H1 (cell line): ENCODE data around the gene TRMT10A. TPM values are rescaled to one million over a fixed set of nuclear protein-coding genes. Genes with fewer than 3 reads are reported as not detected.

Source experiments
- CTCF ChIA-PET: fragments of 300-600 bp; sonication (Branson Sonifier 250); formaldehyde crosslinking; loops from one replicate; lab custom pipeline; 2021; ENCODE audit not compliant: partially characterized antibody; lab: Charles Lee
- POLR2A ChIA-PET: fragments of 300-600 bp; sonication (Branson Sonifier 250); formaldehyde crosslinking; loops from one replicate; lab custom pipeline; 2021; ENCODE audit warnings: inconsistent platforms; ENCODE audit not compliant: partially characterized antibody; lab: Charles Lee
- DNase-seq, 2 experiments: peaks; one replicate each; pipeline versions ENCODE4 v3.0.0 to v3.0.0-alpha.2; 2010 to 2022; ENCODE audit warnings: low spot score in 2 of 2, low read depth in 1 of 2, mixed read lengths in 1 of 2
- FAIRE-seq: peaks from 2 replicates; lab custom pipeline; 2011; peaks lifted over from hg19 to GRCh38; lab: Jason Lieb, UNC
- H2AFZ ChIP-seq: 2 replicates; pipeline ENCODE4 v1.8.1; 2012; ENCODE audit warnings: low read length, inconsistent platforms
- H2AK5ac ChIP-seq: 2 replicates; pipeline ENCODE4 v1.6.1; 2013; ENCODE audit warnings: low read depth, low read length
- H2BK120ac ChIP-seq: replicated peaks from 2 replicates; pipeline ENCODE3; 2013; ENCODE audit warnings: low read depth, low read length, inconsistent platforms
- H2BK12ac ChIP-seq: 2 replicates; pipeline ENCODE4 v1.6.1; 2013; ENCODE audit warnings: low read depth, low read length
- H2BK15ac ChIP-seq: 2 replicates; pipeline ENCODE4 v1.6.1; 2013; ENCODE audit warnings: low read length
- H2BK20ac ChIP-seq: 2 replicates; pipeline ENCODE4 v1.6.1; 2013; ENCODE audit warnings: low read length
- H2BK5ac ChIP-seq: 2 replicates; pipeline ENCODE4 v1.6.1; 2013; ENCODE audit warnings: low read depth, low read length
- H3K14ac ChIP-seq: 2 replicates; pipeline ENCODE4 v1.6.1; 2013; ENCODE audit warnings: inconsistent platforms; ENCODE audit not compliant: insufficient read length
- H3K18ac ChIP-seq: 2 replicates; pipeline ENCODE4 v1.6.1; 2013; ENCODE audit warnings: low read length; ENCODE audit errors: extremely low read depth
- H3K23ac ChIP-seq: 2 replicates; pipeline ENCODE4 v1.6.1; 2013; ENCODE audit warnings: inconsistent platforms; ENCODE audit not compliant: insufficient read length
- H3K23me2 ChIP-seq: 2 replicates; pipeline ENCODE4 v1.6.1; 2013; ENCODE audit warnings: low read depth, low read length
- H3K27ac ChIP-seq: 2 replicates; pipeline ENCODE4 v1.6.1; 2011; ENCODE audit warnings: low read depth, low read length, inconsistent platforms
- H3K27me3 ChIP-seq, 4 experiments: replicated peaks in 1 of 4; 1 replicate in 1 of 4; 2 replicates in 3 of 4; pipeline versions ENCODE4 v1.6.1 to v1.8.1; 2011 to 2013; ENCODE audit warnings: low read length in 3 of 4, mild to moderate bottlenecking in 3 of 4, inconsistent platforms in 2 of 4, mixed read lengths in 2 of 4, moderate library complexity in 1 of 4; ENCODE audit not compliant: control insufficient read depth in 3 of 4, insufficient read depth in 3 of 4; ENCODE audit errors: extremely low read depth in 1 of 4
- H3K36me3 ChIP-seq, 4 experiments: 2 replicates each; pipeline versions ENCODE4 v1.6.1 to v1.8.1; 2011 to 2013; ENCODE audit warnings: mild to moderate bottlenecking in 4 of 4, low read length in 3 of 4, moderate library complexity in 2 of 4, control low read depth in 1 of 4, inconsistent platforms in 1 of 4; ENCODE audit not compliant: insufficient read depth in 4 of 4, control insufficient read depth in 2 of 4
- H3K4ac ChIP-seq: replicated peaks from 2 replicates; pipeline ENCODE3; 2013; ENCODE audit warnings: low read length, low read depth, mixed read lengths, inconsistent platforms; ENCODE audit not compliant: insufficient read length
- H3K4me1 ChIP-seq, 4 experiments: replicated peaks in 1 of 4; 1 replicate in 1 of 4; 2 replicates in 3 of 4; pipeline versions ENCODE4 v1.6.1 to v1.8.1; 2011 to 2013; ENCODE audit warnings: low read length in 3 of 4, inconsistent platforms in 2 of 4, mixed read lengths in 1 of 4; ENCODE audit not compliant: insufficient read depth in 4 of 4, control insufficient read depth in 3 of 4
- H3K4me2 ChIP-seq, 2 experiments: 2 replicates each; pipeline versions ENCODE4 v1.6.1 to v1.8.1; 2011 to 2013; ENCODE audit warnings: low read depth in 2 of 2, low read length in 2 of 2, control low read depth in 1 of 2, inconsistent platforms in 1 of 2, mild to moderate bottlenecking in 1 of 2; ENCODE audit not compliant: insufficient read depth in 1 of 2
- H3K4me3 ChIP-seq, 4 experiments: fragments of 200-600, 300-600 bp in 1 of 4; sonication (generic), shearing (Covaris generic), sonication (Bioruptor Twin) in 1 of 4; 2 replicates each; pipeline versions ENCODE4 v1.5.1 to v1.8.1; 2011 to 2016; ENCODE audit warnings: low read length in 4 of 4, low read depth in 3 of 4, control low read depth in 2 of 4, inconsistent platforms in 2 of 4, mild to moderate bottlenecking in 2 of 4, mixed read lengths in 1 of 4, moderate library complexity in 1 of 4; ENCODE audit not compliant: insufficient read depth in 2 of 4; ENCODE audit errors: extremely low read depth in 1 of 4
- H3K56ac ChIP-seq: replicated peaks from 2 replicates; pipeline ENCODE3; 2013; ENCODE audit warnings: low read depth, mild to moderate bottlenecking, mixed read lengths, low read length, inconsistent platforms; ENCODE audit not compliant: insufficient read length
- H3K79me1 ChIP-seq: 2 replicates; pipeline ENCODE4 v1.6.1; 2013; ENCODE audit warnings: low read depth, low read length, control low read depth
- H3K79me2 ChIP-seq, 2 experiments: 2 replicates each; pipeline versions ENCODE4 v1.6.1 to v1.8.1; 2012 to 2013; ENCODE audit warnings: low read length in 2 of 2, mild to moderate bottlenecking in 2 of 2, inconsistent platforms in 1 of 2; ENCODE audit not compliant: insufficient read depth in 2 of 2, control insufficient read depth in 1 of 2
- H3K9ac ChIP-seq, 4 experiments: replicated peaks in 1 of 4; 1 replicate in 1 of 4; 2 replicates in 3 of 4; pipeline versions ENCODE4 v1.6.1 to v1.8.1; 2011 to 2013; ENCODE audit warnings: low read depth in 3 of 4, low read length in 3 of 4, control low read depth in 2 of 4, mild to moderate bottlenecking in 2 of 4, moderate library complexity in 2 of 4, inconsistent platforms in 1 of 4; ENCODE audit errors: extremely low read depth in 1 of 4
- H3K9me3 ChIP-seq, 2 experiments: 2 replicates each; pipeline versions ENCODE4 v1.6.1 to v1.8.1; 2012 to 2013; ENCODE audit warnings: mild to moderate bottlenecking in 2 of 2, moderate library complexity in 2 of 2, control low read depth in 1 of 2, inconsistent platforms in 1 of 2, low read depth in 1 of 2, low read length in 1 of 2, mixed read lengths in 1 of 2; ENCODE audit not compliant: insufficient read depth in 2 of 2
- H4K20me1 ChIP-seq, 2 experiments: replicated peaks in 1 of 2; 2 replicates each; pipeline versions ENCODE3 to v1.8.1; 2011 to 2013; ENCODE audit warnings: inconsistent platforms in 2 of 2, low read length in 2 of 2, mild to moderate bottlenecking in 1 of 2; ENCODE audit not compliant: insufficient read depth in 2 of 2, control insufficient read depth in 1 of 2
- H4K5ac ChIP-seq: 2 replicates; pipeline ENCODE4 v1.6.1; 2013; ENCODE audit warnings: low read length, low read depth, mixed read lengths, inconsistent platforms; ENCODE audit not compliant: insufficient read length
- H4K8ac ChIP-seq: 2 replicates; pipeline ENCODE4 v1.8.0; 2013; ENCODE audit warnings: mild to moderate bottlenecking, moderate library complexity, low read length, inconsistent platforms; ENCODE audit not compliant: insufficient read depth; ENCODE audit errors: extremely low read depth
- H4K91ac ChIP-seq: replicated peaks from 2 replicates; pipeline ENCODE3; 2013; ENCODE audit warnings: low read length, mixed read lengths, inconsistent platforms; ENCODE audit not compliant: insufficient read length
- CTBP2 ChIP-seq: IDR thresholded peaks from 2 replicates; pipeline ENCODE4 v1.7.0; 2011; ENCODE audit warnings: borderline replicate concordance, mild to moderate bottlenecking, moderate library complexity, mixed read lengths, low read length; ENCODE audit not compliant: insufficient read depth, insufficient read length
- HDAC2 ChIP-seq, 2 experiments: fragments of 300-600 bp in 1 of 2; sonication (generic) in 1 of 2; IDR thresholded peaks; 2 replicates each; pipeline ENCODE4 v1.6.1; 2011 to 2012; ENCODE audit warnings: low read depth in 2 of 2, low read length in 2 of 2, mild to moderate bottlenecking in 2 of 2, moderate library complexity in 2 of 2, borderline replicate concordance in 1 of 2, inconsistent platforms in 1 of 2
- HDAC6 ChIP-seq: IDR thresholded peaks from one replicate; pipeline ENCODE4 v1.7.1; 2012; ENCODE audit warnings: low read depth, mild to moderate bottlenecking, inconsistent platforms, low read length, moderate library complexity
- JUND ChIP-seq: IDR thresholded peaks from 2 replicates; pipeline ENCODE4 v1.6.1; 2011; ENCODE audit warnings: mild to moderate bottlenecking, improper control_type of control experiment, low read length
- SP2 ChIP-seq: IDR thresholded peaks from 2 replicates; pipeline ENCODE4 v1.6.1; 2012; ENCODE audit warnings: mild to moderate bottlenecking, low read length, inconsistent platforms
- SUZ12 ChIP-seq: fragments of 200-600 bp; sonication (generic); IDR thresholded peaks from 2 replicates; pipeline ENCODE4 v1.6.1; 2012; ENCODE audit warnings: mild to moderate bottlenecking, inconsistent platforms, low read length, moderate library complexity, mixed read lengths
- TCF12 ChIP-seq: IDR thresholded peaks from 2 replicates; pipeline ENCODE4 v1.6.1; 2011; ENCODE audit warnings: low read depth, mild to moderate bottlenecking, low read length
- YY1 ChIP-seq: IDR thresholded peaks from 2 replicates; pipeline ENCODE4 v1.6.1; 2011; ENCODE audit warnings: low read depth, mild to moderate bottlenecking, low read length
- polyA plus RNA-seq, 7 experiments: library from polyadenylated mRNA; depleted of rRNA in 3 of 7; stranded (reverse) in 5 of 7; unstranded in 2 of 7; fragments of >200 nt in 5 of 7; fragments of 200-250 nt in 2 of 7; gene quantifications; 1 replicate in 5 of 7; 2 replicates in 1 of 7; 4 replicates in 1 of 7; pipeline versions ENCODE4 v1.2.1 to v1.2.3, GENCODE V29; 2011 to 2013; ENCODE audit warnings: missing spikeins in 2 of 7, mixed read lengths in 2 of 7
- total RNA-seq: library from RNA; stranded (reverse); fragmentation: NEBNext Ultra II Directional; extraction: Animal tissue kit (Norgen Biotek cat#: 25700); gene quantifications from 2 replicates; pipeline ENCODE4 v1.2.1, GENCODE V29; 2021

The TRMT10A gene
- total and polyA plus RNA-seq, 2 of the 8 experiments (the other 6 are each of a cell fraction or from before 2014, with no cell fraction given) = 1.5 to 3.8 TPM

- H3K18ac ChIP-seq = no peak overlapping the region
- H3K9me3 ChIP-seq = no peaks in the 10 kb centered on the region
- H2AK5ac ChIP-seq = no peak overlapping the region
- H2BK15ac ChIP-seq = no peak overlapping the region
- H4K20me1 ChIP-seq = no peaks in the 10 kb centered on the region
- H2BK120ac ChIP-seq = no peak overlapping the region
- H3K23ac ChIP-seq = no peak overlapping the region
- no peak overlapping the region for H2AFZ ChIP-seq
- H3K4me2 ChIP-seq = no peak overlapping the region
- H4K5ac ChIP-seq = no peak overlapping the region
- H3K27ac ChIP-seq = no peak overlapping the region
- H3K27me3 ChIP-seq = no peaks in the 10 kb centered on the region
- H3K4me3 ChIP-seq = no peak overlapping the region
- ChIA-PET POLR2A (no interaction called here), CTCF (interaction anchor here (1.2 kb wide), 1 partner anchor 45 kb away, joined by 3 read pairs; no protein-coding TSS in a partner anchor)
- no peak overlapping the region for H3K4ac ChIP-seq
- no peaks in the 10 kb centered on the region; the same call in 1 of the 2 replicates for H3K23me2 ChIP-seq
- no peak overlapping the region for H3K9ac ChIP-seq
- H4K8ac ChIP-seq = no peak overlapping the region
- H3K14ac ChIP-seq = no peak overlapping the region
- no peaks in the 10 kb centered on the region for H3K79me1 ChIP-seq
- H4K91ac ChIP-seq = no peak overlapping the region
- no peak overlapping the region for H2BK20ac ChIP-seq
- H3K56ac ChIP-seq = no peak overlapping the region
- H3K4me1 ChIP-seq = no peaks in the 10 kb centered on the region
- H2BK5ac ChIP-seq = no peak overlapping the region
- no peak for FAIRE-seq
- H3K79me2 ChIP-seq = no peaks in the 10 kb centered on the region
- no peak for DNase-seq
- no peak for TF ChIP-seq YY1
- no peak for TF ChIP-seq SP2
- no peak for TF ChIP-seq SUZ12
- no peak for TF ChIP-seq TCF12
- TF ChIP-seq HDAC2 (IDR thresholded peaks at IDR 0.05; ENCODE audit: borderline replicate concordance in 1 of 2, low read depth in 2 of 2, low read length in 2 of 2) = no peak
- no peak for TF ChIP-seq JUND
- no peak for TF ChIP-seq HDAC6
- TF ChIP-seq CTBP2 = no peak
- H3K36me3 ChIP-seq = no peaks in the 10 kb centered on the region
- H2BK12ac ChIP-seq = no peak overlapping the region
Observed at GRCh38 chr4:99587309-99587708, 23.5 kb upstream of the TRMT10A start.
